H1 (cell line): ENCODE measurements around the gene IL36B. TPM values are rescaled to one million over a fixed set of nuclear protein-coding genes. Genes with fewer than 3 reads are reported as not detected.

ENCODE experiments used
- CBX5 ChIP-seq: fragments of 300-800, 300-1000 bp; sonication (generic); IDR thresholded peaks from 2 replicates; pipeline ENCODE4 v1.7.1; 2016; ENCODE audit warnings: antibody characterized with exemption, low read length, low read depth
- JUN ChIP-seq: IDR thresholded peaks from 2 replicates; pipeline ENCODE4 v1.6.1; 2011; ENCODE audit warnings: low read depth, mild to moderate bottlenecking, improper control_type of control experiment, low read length
- KDM4A ChIP-seq: IDR thresholded peaks from one replicate; pipeline ENCODE4 v1.7.1; 2012; ENCODE audit warnings: low read depth, mild to moderate bottlenecking, moderate library complexity, low read length, inconsistent platforms; ENCODE audit not compliant: severe bottlenecking
- KDM5A ChIP-seq: fragments of 200-600 bp; IDR thresholded peaks from 2 replicates; pipeline ENCODE4 v1.7.1; 2012; ENCODE audit warnings: mild to moderate bottlenecking, low read length, inconsistent platforms, mixed read lengths
- polyA plus RNA-seq, 7 experiments: library from polyadenylated mRNA; depleted of rRNA in 3 of 7; stranded (reverse) in 5 of 7; unstranded in 2 of 7; fragments of >200 nt in 5 of 7; fragments of 200-250 nt in 2 of 7; gene quantifications; 1 replicate in 5 of 7; 2 replicates in 1 of 7; 4 replicates in 1 of 7; pipeline versions ENCODE4 v1.2.1 to v1.2.3, GENCODE V29; 2011 to 2013; ENCODE audit warnings: missing spikeins in 2 of 7, mixed read lengths in 2 of 7
- total RNA-seq: library from RNA; stranded (reverse); fragmentation: NEBNext Ultra II Directional; extraction: Animal tissue kit (Norgen Biotek cat#: 25700); gene quantifications from 2 replicates; pipeline ENCODE4 v1.2.1, GENCODE V29; 2021
- TF ChIP-seq, protein P1 (sequence below): fragments of 300-600 bp; sonication (generic); IDR thresholded peaks from 2 replicates; pipeline ENCODE4 v1.7.1; 2012; ENCODE audit warnings: low read length, moderate library complexity, mild to moderate bottlenecking, inconsistent platforms; ENCODE audit not compliant: insufficient replicate concordance

IL36B gene
- total and polyA plus RNA-seq, 2 of the 8 experiments (the other 6 are each of a cell fraction or from before 2014, with no cell fraction given), result not detected

DNA sequence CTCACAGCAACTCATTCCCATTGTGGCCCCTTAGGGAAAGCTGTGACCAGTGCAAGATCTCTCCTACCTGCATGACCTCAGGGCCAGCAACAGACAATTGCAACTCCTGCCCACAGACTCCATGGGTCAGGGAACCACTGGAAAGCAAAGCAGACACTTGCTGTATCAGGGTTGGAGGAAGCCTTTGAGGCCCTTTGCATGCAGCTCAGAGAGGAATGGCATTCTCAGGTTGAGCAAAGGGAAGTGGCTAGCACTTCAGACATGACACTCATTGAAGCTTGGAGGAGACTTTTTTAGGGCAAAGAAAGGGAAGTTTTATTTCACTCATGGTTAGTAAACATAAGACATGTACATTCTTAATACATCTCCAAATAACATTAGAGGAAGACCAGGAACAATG, 37.2 kb upstream of the IL36B start (continued):
- TF ChIP-seq, protein P1, sequence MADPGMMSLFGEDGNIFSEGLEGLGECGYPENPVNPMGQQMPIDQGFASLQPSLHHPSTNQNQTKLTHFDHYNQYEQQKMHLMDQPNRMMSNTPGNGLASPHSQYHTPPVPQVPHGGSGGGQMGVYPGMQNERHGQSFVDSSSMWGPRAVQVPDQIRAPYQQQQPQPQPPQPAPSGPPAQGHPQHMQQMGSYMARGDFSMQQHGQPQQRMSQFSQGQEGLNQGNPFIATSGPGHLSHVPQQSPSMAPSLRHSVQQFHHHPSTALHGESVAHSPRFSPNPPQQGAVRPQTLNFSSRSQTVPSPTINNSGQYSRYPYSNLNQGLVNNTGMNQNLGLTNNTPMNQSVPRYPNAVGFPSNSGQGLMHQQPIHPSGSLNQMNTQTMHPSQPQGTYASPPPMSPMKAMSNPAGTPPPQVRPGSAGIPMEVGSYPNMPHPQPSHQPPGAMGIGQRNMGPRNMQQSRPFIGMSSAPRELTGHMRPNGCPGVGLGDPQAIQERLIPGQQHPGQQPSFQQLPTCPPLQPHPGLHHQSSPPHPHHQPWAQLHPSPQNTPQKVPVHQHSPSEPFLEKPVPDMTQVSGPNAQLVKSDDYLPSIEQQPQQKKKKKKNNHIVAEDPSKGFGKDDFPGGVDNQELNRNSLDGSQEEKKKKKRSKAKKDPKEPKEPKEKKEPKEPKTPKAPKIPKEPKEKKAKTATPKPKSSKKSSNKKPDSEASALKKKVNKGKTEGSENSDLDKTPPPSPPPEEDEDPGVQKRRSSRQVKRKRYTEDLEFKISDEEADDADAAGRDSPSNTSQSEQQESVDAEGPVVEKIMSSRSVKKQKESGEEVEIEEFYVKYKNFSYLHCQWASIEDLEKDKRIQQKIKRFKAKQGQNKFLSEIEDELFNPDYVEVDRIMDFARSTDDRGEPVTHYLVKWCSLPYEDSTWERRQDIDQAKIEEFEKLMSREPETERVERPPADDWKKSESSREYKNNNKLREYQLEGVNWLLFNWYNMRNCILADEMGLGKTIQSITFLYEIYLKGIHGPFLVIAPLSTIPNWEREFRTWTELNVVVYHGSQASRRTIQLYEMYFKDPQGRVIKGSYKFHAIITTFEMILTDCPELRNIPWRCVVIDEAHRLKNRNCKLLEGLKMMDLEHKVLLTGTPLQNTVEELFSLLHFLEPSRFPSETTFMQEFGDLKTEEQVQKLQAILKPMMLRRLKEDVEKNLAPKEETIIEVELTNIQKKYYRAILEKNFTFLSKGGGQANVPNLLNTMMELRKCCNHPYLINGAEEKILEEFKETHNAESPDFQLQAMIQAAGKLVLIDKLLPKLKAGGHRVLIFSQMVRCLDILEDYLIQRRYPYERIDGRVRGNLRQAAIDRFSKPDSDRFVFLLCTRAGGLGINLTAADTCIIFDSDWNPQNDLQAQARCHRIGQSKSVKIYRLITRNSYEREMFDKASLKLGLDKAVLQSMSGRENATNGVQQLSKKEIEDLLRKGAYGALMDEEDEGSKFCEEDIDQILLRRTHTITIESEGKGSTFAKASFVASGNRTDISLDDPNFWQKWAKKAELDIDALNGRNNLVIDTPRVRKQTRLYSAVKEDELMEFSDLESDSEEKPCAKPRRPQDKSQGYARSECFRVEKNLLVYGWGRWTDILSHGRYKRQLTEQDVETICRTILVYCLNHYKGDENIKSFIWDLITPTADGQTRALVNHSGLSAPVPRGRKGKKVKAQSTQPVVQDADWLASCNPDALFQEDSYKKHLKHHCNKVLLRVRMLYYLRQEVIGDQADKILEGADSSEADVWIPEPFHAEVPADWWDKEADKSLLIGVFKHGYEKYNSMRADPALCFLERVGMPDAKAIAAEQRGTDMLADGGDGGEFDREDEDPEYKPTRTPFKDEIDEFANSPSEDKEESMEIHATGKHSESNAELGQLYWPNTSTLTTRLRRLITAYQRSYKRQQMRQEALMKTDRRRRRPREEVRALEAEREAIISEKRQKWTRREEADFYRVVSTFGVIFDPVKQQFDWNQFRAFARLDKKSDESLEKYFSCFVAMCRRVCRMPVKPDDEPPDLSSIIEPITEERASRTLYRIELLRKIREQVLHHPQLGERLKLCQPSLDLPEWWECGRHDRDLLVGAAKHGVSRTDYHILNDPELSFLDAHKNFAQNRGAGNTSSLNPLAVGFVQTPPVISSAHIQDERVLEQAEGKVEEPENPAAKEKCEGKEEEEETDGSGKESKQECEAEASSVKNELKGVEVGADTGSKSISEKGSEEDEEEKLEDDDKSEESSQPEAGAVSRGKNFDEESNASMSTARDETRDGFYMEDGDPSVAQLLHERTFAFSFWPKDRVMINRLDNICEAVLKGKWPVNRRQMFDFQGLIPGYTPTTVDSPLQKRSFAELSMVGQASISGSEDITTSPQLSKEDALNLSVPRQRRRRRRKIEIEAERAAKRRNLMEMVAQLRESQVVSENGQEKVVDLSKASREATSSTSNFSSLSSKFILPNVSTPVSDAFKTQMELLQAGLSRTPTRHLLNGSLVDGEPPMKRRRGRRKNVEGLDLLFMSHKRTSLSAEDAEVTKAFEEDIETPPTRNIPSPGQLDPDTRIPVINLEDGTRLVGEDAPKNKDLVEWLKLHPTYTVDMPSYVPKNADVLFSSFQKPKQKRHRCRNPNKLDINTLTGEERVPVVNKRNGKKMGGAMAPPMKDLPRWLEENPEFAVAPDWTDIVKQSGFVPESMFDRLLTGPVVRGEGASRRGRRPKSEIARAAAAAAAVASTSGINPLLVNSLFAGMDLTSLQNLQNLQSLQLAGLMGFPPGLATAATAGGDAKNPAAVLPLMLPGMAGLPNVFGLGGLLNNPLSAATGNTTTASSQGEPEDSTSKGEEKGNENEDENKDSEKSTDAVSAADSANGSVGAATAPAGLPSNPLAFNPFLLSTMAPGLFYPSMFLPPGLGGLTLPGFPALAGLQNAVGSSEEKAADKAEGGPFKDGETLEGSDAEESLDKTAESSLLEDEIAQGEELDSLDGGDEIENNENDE, result no peak
- TF ChIP-seq CBX5 (no peak), KDM4A (no peak), JUN (no peak), KDM5A (no peak)
